ENCODE measurements around the gene ORC4. TPM values are rescaled to one million over a fixed set of nuclear protein-coding genes. Genes with fewer than 3 reads are reported as not detected.
"Not testable (repeated sequence)": the region's sequence is repeated elsewhere in the genome, so short reads cannot be mapped to it uniquely, and the experiment has no call there.

ORC4 gene
- total and polyA plus RNA-seq, 2 experiments from 2014 or later: 37.6 to 66.0 TPM

DNA sequence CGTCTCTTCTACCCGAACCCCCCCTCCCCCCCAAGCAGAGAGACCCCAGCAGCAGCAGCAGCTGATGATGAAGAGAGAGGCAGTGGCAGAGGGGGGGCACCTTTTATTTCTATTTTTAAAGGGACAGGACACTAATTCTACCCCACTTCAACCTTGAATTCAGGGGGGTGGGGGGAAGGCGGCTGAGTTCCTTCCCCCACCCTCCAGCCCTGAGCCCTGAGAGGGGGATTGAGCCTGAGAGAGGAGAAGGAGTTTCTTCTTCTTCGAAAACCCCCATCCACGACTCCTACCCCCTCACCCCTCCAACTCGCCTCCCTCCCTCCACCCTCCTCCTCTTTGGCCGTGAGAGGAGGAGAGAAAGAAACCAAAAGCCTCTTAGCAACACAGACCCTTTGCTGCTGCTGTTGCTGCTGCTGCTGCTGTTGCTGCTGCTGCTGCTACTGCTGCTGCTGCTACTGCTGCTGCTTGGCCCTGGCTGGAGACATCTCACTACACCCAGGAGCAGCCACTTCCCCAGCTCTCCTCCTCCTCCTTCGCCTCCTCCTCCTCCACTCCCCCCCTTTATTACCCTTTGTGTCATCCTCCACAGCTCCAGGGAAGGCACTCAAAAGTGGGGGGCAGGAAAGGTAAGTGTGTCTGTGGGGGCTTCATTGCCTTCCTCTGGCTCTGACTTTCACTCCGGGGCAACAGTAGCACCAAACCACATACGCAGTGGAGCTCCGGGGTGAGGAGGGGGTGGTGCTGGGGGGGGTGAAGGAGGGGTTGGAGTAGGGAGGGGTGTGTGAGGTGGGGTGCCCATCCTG lies 723 bp upstream of the ORC4 start, which contains the start of gene MBD5:
TSS of gene MBD5 (plus strand) at position 33 of the 803 bp plus-strand sequence.
- TF ChIP-seq EZH2 (IDR thresholded peaks at IDR 0.05; ENCODE audit: borderline replicate concordance) (no peak), CTCF (IDR thresholded peaks at IDR 0.05; ENCODE audit: poor library complexity) (no peak)
- Histone ChIP-seq H3K27me3 (no peaks in the 10 kb centered on the region), H3K4me2 (peak within 1 kb of the TSS; percentile 87), H3K9me3 (ENCODE audit: low read depth) (no peaks in the 10 kb centered on the region), H3K4me3 (peak within 1 kb of the TSS; percentile 48), H3K4me1 (ENCODE audit: insufficient read depth) (peaks cover 23% of the 10 kb centered on the region), H3K9me2 (replicated peaks; ENCODE audit: insufficient read depth) (no peaks in the 10 kb centered on the region), H3K27ac (peak within 1 kb of the TSS; percentile 94), H3K79me2 (peaks cover 86% of the 10 kb centered on the region), H2AFZ (peak within 1 kb of the TSS; percentile 72), H3K36me3 (replicated peaks; ENCODE audit: insufficient read depth, low read depth) (no peaks in the 10 kb centered on the region), H4K20me1 (ENCODE audit: insufficient read depth, poor library complexity, severe bottlenecking) (peaks cover 37% of the 10 kb centered on the region)
- 1% methylated on average over 8 of the region's 11 CpGs for WGBS (ENCODE audit: low lambda C conversion rate, missing lambda C conversion rate)
- peak; percentile 70 for DNase-seq (ENCODE audit: low spot score)

DNA sequence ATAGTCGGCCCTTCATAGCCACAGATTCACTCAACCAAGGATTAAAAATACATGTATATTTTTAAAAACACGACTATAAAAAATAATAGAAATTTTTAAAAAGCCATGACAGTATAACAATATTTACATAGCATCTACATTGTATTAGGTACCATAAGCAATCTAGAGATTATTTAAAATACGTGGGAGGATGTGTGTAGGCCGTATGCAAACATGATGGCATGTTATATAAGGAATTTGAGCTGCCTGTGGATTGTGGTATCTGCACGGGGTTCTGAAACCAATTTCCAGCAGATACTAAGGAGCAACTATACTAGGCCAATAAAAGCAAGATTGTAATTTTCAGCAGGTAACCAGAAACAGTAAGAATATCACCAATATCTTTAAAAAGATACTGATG lies 5.9 kb downstream of the ORC4 start:
- H3K27me3 ChIP-seq: no peaks in the 10 kb centered on the region
- peaks cover 8% of the 10 kb centered on the region for H3K4me1 ChIP-seq (ENCODE audit: insufficient read depth)
- 82% methylated on average over 5 of the region's 5 CpGs for WGBS (ENCODE audit: low lambda C conversion rate, missing lambda C conversion rate)
- H3K36me3 ChIP-seq (replicated peaks; ENCODE audit: insufficient read depth, low read depth): no peaks in the 10 kb centered on the region
- no peak overlapping the region for H3K27ac ChIP-seq
- H3K4me2 ChIP-seq: no peak overlapping the region
- H3K9me3 ChIP-seq (ENCODE audit: low read depth): no peaks in the 10 kb centered on the region
- DNase-seq (ENCODE audit: low spot score): no peak
- no peaks in the 10 kb centered on the region for H3K9me2 ChIP-seq (replicated peaks; ENCODE audit: insufficient read depth)
- no peak for TF ChIP-seq EZH2phosphoT487 (IDR thresholded peaks at IDR 0.05; ENCODE audit: low read depth, severe bottlenecking, unreplicated experiment)
- TF ChIP-seq EZH2 (IDR thresholded peaks at IDR 0.05; ENCODE audit: borderline replicate concordance): no peak
- no peak for TF ChIP-seq CTCF (IDR thresholded peaks at IDR 0.05; ENCODE audit: poor library complexity)
- H3K79me2 ChIP-seq: peaks cover 100% of the 10 kb centered on the region
- no peak overlapping the region for H3K4me3 ChIP-seq
- H4K20me1 ChIP-seq (ENCODE audit: insufficient read depth, poor library complexity, severe bottlenecking): peaks cover 51% of the 10 kb centered on the region
- no peak overlapping the region for H2AFZ ChIP-seq

GRCh38 chr2:148013876-148014275 lies 6.7 kb downstream of the ORC4 start:
- peaks cover 45% of the 10 kb centered on the region for H4K20me1 ChIP-seq (ENCODE audit: insufficient read depth, poor library complexity, severe bottlenecking)
- DNase-seq (ENCODE audit: low spot score): no peak
- no peak overlapping the region for H2AFZ ChIP-seq
- no peak overlapping the region for H3K27ac ChIP-seq
- H3K9me3 ChIP-seq (ENCODE audit: low read depth): no peaks in the 10 kb centered on the region
- H3K4me1 ChIP-seq (ENCODE audit: insufficient read depth): peaks cover 1% of the 10 kb centered on the region
- H3K9me2 ChIP-seq (replicated peaks; ENCODE audit: insufficient read depth): no peaks in the 10 kb centered on the region
- TF ChIP-seq CTCF (IDR thresholded peaks at IDR 0.05; ENCODE audit: poor library complexity) (no peak), EZH2phosphoT487 (IDR thresholded peaks at IDR 0.05; ENCODE audit: low read depth, severe bottlenecking, unreplicated experiment) (no peak), EZH2 (IDR thresholded peaks at IDR 0.05; ENCODE audit: borderline replicate concordance) (no peak)
- no peak overlapping the region for H3K4me3 ChIP-seq
- H3K4me2 ChIP-seq: no peak overlapping the region
- WGBS (ENCODE audit: low lambda C conversion rate, missing lambda C conversion rate): 86% methylated on average over 2 of the region's 2 CpGs
- peaks cover 100% of the 10 kb centered on the region for H3K79me2 ChIP-seq
- H3K36me3 ChIP-seq (replicated peaks; ENCODE audit: insufficient read depth, low read depth): no peaks in the 10 kb centered on the region
- H3K27me3 ChIP-seq: no peaks in the 10 kb centered on the region

- H2AFZ ChIP-seq; H3K4me3 ChIP-seq; H3K36me3 ChIP-seq (replicated peaks; ENCODE audit: insufficient read depth, low read depth); H3K9me3 ChIP-seq (ENCODE audit: low read depth); DNase-seq (ENCODE audit: low spot score); H3K9me2 ChIP-seq (replicated peaks; ENCODE audit: insufficient read depth); H3K4me2 ChIP-seq; H3K27me3 ChIP-seq; H4K20me1 ChIP-seq (ENCODE audit: insufficient read depth, poor library complexity, severe bottlenecking); H3K4me1 ChIP-seq (ENCODE audit: insufficient read depth): not testable (repeated sequence)
- WGBS (ENCODE audit: low lambda C conversion rate, missing lambda C conversion rate): 99% methylated on average over 7 of the region's 7 CpGs
- Histone ChIP-seq H3K79me2 (peaks cover 100% of the 10 kb centered on the region), H3K27ac (peak overlapping the region; percentile 47)
Measured at GRCh38 chr2:148008411-148008810, 12.1 kb downstream of the ORC4 start.
